Measurements from ENCODE around the gene SYCE3.

SYCE3 gene

GRCh38 chr22:50605002-50605612 is 42.4 kb upstream of the SYCE3 start:
- ATAC-seq: no peak
- TF ChIP-seq ZNF565 (CRISPR knock-in tag; conservative IDR thresholded peaks at IDR 0.05; ENCODE audit: low read depth): no peak
- TF ChIP-seq POU6F1 (CRISPR knock-in tag; IDR thresholded peaks at IDR 0.05; ENCODE audit: borderline replicate concordance, low read depth): no peak
- no peak for TF ChIP-seq ZFP30 (CRISPR knock-in tag; IDR thresholded peaks at IDR 0.05)
- TF ChIP-seq ZC3H10 (CRISPR knock-in tag; IDR thresholded peaks at IDR 0.05): no peak
- no peak for TF ChIP-seq CREB5 (CRISPR knock-in tag; IDR thresholded peaks at IDR 0.05; ENCODE audit: low read depth)
- no peak for TF ChIP-seq PPARA (CRISPR knock-in tag; IDR thresholded peaks at IDR 0.05; ENCODE audit: borderline replicate concordance)

DNA sequence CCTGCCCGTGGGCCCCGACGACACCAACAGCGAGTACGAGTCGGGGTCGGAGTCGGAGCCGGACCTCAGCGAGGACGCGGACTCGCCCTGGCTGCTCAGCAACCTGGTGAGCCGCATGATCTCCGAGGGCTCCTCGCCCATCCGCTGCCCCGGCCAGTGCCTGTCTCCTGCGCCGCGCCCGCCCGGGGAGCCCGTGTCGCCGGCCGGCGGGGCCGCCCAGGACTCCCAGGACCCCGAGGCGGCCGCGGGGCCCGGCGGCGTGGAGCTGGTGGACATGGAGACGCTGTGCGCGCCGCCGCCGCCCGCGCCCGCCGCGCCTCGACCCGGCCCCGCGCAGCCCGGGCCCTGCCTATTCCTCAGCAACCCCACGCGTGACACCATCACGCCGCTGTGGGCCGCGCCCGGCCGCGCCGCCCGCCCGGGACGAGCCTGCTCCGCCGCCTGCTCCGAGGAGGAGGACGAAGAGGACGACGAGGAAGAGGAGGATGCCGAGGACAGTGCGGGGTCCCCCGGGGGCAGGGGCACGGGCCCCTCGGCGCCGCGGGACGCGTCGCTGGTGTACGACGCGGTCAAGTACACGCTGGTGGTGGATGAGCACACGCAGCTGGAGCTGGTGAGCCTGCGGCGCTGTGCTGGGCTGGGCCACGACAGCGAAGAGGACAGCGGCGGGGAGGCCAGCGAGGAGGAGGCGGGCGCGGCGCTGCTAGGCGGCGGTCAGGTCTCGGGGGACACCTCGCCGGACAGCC is 41.7 kb upstream of the SYCE3 start:
- no peak for ATAC-seq

DNA sequence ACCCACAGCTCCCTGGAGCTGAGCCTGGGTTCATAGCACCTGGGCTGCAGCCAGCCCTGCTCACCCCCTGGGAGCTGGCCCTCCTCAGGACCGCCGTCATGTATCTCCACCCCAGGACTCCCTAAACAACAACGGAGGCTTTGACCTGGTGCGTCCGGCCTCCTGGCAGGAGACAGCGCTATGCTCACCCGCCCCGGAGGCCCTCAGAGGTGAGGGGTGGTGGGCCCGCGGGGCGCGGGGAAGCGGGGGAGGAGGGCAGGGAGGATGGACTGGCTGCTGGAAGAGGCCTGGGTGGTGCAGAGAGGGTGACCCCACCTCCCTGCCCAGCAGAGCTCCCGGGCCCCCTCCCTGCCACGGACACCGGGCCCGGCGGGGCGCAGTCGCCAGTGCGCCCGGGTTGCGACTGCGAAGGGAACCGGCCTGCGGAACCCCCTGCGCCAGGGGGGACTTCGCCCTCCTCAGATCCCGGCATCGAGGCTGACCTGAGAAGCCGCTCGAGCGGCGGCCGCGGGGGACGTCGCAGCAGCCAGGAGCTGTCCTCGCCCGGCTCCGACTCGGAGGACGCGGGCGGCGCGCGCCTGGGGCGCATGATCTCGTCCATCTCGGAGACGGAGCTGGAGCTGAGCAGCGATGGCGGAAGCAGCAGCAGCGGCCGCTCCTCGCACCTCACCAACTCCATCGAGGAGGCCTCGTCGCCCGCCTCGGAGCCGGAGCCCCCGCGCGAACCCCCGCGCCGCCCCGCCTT is 41.0 kb upstream of the SYCE3 start:
- TF ChIP-seq CSDC2 (CRISPR knock-in tag; IDR thresholded peaks at IDR 0.05): no peak
- no peak for TF ChIP-seq ZNF565 (CRISPR knock-in tag; conservative IDR thresholded peaks at IDR 0.05; ENCODE audit: low read depth)
- TF ChIP-seq, protein P1, sequence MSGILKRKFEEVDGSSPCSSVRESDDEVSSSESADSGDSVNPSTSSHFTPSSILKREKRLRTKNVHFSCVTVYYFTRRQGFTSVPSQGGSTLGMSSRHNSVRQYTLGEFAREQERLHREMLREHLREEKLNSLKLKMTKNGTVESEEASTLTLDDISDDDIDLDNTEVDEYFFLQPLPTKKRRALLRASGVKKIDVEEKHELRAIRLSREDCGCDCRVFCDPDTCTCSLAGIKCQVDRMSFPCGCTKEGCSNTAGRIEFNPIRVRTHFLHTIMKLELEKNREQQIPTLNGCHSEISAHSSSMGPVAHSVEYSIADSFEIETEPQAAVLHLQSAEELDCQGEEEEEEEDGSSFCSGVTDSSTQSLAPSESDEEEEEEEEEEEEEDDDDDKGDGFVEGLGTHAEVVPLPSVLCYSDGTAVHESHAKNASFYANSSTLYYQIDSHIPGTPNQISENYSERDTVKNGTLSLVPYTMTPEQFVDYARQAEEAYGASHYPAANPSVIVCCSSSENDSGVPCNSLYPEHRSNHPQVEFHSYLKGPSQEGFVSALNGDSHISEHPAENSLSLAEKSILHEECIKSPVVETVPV (CRISPR knock-in tag; IDR thresholded peaks at IDR 0.05): no peak
- TF ChIP-seq ZFP3 (CRISPR knock-in tag; IDR thresholded peaks at IDR 0.05): no peak
- no peak for TF ChIP-seq SNAI2 (CRISPR knock-in tag; IDR thresholded peaks at IDR 0.05)
- TF ChIP-seq, protein P2, sequence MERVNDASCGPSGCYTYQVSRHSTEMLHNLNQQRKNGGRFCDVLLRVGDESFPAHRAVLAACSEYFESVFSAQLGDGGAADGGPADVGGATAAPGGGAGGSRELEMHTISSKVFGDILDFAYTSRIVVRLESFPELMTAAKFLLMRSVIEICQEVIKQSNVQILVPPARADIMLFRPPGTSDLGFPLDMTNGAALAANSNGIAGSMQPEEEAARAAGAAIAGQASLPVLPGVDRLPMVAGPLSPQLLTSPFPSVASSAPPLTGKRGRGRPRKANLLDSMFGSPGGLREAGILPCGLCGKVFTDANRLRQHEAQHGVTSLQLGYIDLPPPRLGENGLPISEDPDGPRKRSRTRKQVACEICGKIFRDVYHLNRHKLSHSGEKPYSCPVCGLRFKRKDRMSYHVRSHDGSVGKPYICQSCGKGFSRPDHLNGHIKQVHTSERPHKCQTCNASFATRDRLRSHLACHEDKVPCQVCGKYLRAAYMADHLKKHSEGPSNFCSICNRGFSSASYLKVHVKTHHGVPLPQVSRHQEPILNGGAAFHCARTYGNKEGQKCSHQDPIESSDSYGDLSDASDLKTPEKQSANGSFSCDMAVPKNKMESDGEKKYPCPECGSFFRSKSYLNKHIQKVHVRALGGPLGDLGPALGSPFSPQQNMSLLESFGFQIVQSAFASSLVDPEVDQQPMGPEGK (CRISPR knock-in tag; IDR thresholded peaks at IDR 0.05; ENCODE audit: borderline replicate concordance): no peak
- no peak for TF ChIP-seq BACH2 (CRISPR knock-in tag; IDR thresholded peaks at IDR 0.05; ENCODE audit: borderline replicate concordance)
- no peak for TF ChIP-seq ARNTL (CRISPR knock-in tag; IDR thresholded peaks at IDR 0.05; ENCODE audit: borderline replicate concordance, low read depth)
- TF ChIP-seq PPARA (CRISPR knock-in tag; IDR thresholded peaks at IDR 0.05; ENCODE audit: borderline replicate concordance): no peak
- no peak for TF ChIP-seq OSR1 (CRISPR knock-in tag; IDR thresholded peaks at IDR 0.05)
- no peak for TF ChIP-seq TCF4 (CRISPR knock-in tag; IDR thresholded peaks at IDR 0.05; ENCODE audit: borderline replicate concordance)
- no peak for TF ChIP-seq POU6F1 (CRISPR knock-in tag; IDR thresholded peaks at IDR 0.05; ENCODE audit: borderline replicate concordance, low read depth)
- no peak for TF ChIP-seq ZC3H10 (CRISPR knock-in tag; IDR thresholded peaks at IDR 0.05)
- TF ChIP-seq TSHZ2 (CRISPR knock-in tag; IDR thresholded peaks at IDR 0.05): no peak
- TF ChIP-seq ZNF70 (CRISPR knock-in tag; IDR thresholded peaks at IDR 0.05): no peak
- no peak for ATAC-seq

More for the DNA sequence above, 41.7 kb upstream of the SYCE3 start:
- no peak for TF ChIP-seq CSDC2 (CRISPR knock-in tag; IDR thresholded peaks at IDR 0.05)
- TF ChIP-seq ZNF70 (CRISPR knock-in tag; IDR thresholded peaks at IDR 0.05): no peak
- TF ChIP-seq POU6F1 (CRISPR knock-in tag; IDR thresholded peaks at IDR 0.05; ENCODE audit: borderline replicate concordance, low read depth): no peak
- no peak for TF ChIP-seq BACH2 (CRISPR knock-in tag; IDR thresholded peaks at IDR 0.05; ENCODE audit: borderline replicate concordance)

Measured in SK-N-SH treated with all-trans-retinoic acid at 6 μM for 48 hours (cell line).